Measurements from ENCODE around the gene OR6T1. TPM values are rescaled to one million over a fixed set of nuclear protein-coding genes. Genes with fewer than 3 reads are reported as not detected.

Gene OR6T1, protein sequence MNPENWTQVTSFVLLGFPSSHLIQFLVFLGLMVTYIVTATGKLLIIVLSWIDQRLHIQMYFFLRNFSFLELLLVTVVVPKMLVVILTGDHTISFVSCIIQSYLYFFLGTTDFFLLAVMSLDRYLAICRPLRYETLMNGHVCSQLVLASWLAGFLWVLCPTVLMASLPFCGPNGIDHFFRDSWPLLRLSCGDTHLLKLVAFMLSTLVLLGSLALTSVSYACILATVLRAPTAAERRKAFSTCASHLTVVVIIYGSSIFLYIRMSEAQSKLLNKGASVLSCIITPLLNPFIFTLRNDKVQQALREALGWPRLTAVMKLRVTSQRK
- not detected for polyA plus RNA-seq (ENCODE audit: insufficient read length in 12 of 12)
- long read RNA-seq, donor 1, result 0 reads
- long read RNA-seq, donor 2, result 0 reads
- long read RNA-seq, donor 3, result 0 reads
- long read RNA-seq, donor 4, result 0 reads
- long read RNA-seq, donor 5, result 0 reads
- long read RNA-seq, donor 6, result 0 reads
- long read RNA-seq, donor 7, result 0 reads
- long read RNA-seq, donor 8, result 0 reads
- long read RNA-seq, donor 9, result 0 reads
- long read RNA-seq, donor 10, result 0 reads
- long read RNA-seq, donor 11, result 0 reads

DNA sequence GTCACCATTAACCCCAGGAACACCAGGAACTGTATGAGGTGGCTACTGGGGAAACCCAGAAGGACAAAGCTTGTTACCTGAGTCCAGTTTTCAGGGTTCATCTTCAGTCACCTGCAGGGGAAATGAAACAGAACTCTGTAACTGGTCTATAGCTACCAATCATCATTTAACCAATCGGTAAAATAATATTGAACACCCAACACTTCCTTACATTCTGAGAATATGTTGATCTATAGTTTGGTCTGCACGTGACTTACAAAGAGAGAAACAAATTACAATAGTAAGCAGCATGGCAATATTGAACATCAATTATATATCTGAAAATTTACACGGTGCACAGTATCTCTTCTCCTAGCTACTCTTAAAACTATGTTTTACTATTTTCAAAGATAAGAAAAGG is at the start of gene OR6T1:
Gene OR6T1 (minus strand): TSS at position 101 of the 400 bp plus-strand sequence. CDS start 0 bp downstream, at position 101.
- no peak for DNase-seq

DNA sequence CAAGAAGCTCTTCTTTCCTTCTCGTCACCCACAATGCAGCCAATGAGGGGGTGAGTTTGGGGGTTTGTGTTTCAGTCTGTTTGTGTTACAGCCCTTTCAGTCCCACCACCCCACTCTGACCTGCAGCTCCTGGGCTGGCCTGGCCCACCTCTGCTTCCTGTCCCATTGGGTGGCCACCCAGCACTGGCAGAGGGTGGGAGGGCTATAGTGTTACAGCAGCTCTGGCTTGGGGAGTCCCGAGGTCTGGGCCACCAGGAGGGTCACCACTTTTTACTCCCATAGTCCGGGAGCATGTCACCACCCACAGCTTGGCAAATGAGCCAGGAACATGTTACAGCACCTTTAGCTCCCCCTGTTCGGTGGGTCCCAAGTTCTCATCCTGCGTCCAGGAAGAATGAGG is 35.7 kb upstream of the OR6T1 start:
- no peak for DNase-seq

DNA sequence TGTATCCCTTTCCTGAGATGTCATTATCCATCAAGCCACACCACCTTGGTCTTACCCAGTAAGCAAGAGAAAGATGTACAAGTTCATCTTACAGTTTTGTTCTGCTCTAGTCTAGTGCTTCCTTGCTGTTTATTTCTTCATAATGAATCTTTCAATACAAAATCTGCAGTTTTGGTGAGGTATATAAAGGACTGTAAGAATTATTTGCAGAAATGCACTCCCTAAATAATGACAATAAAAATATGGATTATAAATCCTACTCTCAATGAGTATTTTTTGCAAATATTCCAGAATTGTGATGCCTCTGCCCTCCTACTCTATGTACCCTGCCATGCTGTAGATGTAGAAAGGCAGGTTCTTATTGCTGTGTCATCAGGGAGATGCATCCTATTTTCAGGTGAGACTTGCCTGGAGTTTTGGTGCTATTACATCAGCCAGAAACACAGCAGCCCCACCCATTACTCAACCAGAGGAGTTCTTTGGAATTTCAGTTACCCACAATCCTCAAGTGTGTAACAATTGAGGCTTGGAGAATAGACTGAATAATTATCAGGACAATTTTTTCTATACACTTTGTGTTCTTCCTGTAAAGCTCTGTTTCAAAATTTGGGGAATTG is 34.2 kb upstream of the OR6T1 start, which contains the start of gene OR10S1:
Gene OR10S1 (minus strand): TSS at position 51 of the 617 bp plus-strand sequence. CDS start 117 bp downstream, outside the sequence.
- no peak for DNase-seq

DNA sequence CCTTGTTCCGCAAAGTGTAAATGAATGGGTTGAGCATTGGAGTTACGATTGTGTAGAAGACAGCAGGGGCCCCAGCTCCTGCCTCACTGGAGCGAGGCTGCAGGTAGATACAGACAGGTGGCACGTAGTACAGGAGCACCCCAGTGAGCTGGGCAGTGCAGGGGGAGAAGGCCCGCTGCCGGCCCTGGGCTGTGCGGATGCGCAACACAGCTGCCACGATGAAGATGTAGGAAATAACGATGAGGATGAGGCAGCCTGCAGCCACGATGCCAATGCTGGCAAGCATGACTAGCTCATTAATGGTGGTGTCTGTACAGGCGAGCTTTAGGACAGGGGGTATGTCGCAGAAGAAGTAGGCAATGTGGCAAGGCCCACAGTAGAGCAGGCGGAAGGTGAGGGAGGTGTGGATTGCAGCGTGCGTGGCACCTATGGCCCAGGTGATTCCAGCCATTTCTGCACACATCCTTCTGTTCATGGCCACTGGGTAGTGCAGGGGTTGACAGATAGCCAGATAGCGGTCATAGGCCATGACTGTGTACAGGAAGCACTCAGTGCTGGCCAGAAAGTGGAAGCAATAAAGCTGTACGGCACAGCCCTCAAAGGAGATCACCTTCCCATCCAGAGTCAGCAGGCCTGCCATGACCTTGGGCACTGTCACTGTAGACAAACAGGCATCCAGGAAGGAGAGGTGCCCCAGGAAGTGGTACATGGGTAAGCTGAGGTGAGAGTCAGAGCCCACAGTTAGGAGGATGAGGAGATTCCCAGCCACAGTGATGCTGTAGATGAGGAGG is 33.3 kb upstream of the OR6T1 start:
- DNase-seq, result no peak

DNA sequence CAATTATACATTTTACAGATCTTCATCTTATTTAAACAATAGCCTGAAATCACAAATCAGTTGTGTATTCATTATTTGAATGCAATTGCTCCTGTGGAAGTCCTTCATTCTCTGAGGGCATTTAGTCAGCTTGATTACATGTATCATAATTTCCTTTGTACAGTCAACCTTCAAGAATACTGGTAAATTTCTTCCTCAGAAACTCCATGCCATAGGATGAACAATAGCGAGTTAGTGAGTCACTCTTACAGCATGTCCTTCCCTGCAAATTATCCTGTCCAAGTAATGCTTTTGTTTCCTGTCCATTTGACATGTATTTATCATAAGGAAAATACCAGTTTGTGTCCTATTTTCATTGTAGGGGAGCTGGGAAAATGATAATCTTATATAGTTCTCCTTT is 30.2 kb upstream of the OR6T1 start:
- no peak for DNase-seq

DNA sequence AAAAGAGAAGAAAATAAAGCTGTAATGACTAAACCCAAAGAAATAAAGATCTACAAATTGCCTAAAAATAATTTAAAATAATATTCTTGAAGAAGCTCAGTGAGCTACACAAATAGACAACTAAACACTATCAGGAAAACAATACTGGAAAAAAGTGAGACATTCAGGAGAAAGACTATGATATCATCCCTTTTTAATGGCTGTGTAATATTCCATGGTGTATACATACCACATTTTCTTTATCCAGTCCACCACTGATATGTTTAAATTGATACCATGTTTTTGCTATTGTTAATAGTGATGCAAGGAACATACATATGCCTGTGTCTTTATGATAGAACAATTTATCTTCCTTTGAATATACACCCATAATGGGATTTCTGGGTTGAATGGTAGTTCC is 13.1 kb upstream of the OR6T1 start:
- DNase-seq, result no peak

DNA sequence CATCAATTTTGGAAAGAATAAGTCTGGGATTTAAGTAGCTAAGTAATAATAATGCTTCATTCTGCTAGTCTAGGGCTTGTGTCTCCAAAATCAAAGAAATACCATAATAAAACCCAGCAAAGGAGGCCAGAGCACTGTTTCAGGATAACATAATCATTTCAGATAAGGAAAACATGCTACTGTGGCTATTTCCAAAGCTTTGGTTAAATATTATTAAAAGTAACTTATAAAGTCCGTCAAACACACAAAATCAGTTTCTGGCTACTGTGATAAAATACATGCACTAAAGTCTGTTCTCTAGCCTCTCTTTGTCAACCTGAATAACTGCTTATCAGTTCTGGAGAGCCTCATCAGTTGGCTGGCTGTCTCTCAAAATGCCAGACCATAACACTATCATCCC is 1.5 kb upstream of the OR6T1 start:
- DNase-seq, result no peak

DNA sequence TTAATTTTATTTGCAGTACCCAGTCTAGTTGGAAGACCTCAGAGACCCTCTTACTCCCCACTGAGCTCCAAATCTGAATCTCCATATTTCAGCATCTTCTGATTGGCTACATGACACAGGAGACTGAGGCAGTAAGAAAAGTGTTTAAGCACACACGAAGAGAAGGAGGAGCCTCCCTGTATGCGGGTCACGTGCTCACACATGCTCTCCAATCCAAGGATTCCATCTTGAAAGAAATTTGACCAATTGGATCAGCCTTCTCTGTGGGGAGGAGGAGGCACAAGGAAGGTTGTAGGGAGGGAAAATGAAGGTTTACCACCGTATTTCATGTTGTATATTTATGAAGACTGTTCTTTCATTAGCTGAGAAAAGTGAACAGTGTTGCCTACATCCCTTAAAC is 1.2 kb downstream of the OR6T1 start:
- no peak for DNase-seq

DNA sequence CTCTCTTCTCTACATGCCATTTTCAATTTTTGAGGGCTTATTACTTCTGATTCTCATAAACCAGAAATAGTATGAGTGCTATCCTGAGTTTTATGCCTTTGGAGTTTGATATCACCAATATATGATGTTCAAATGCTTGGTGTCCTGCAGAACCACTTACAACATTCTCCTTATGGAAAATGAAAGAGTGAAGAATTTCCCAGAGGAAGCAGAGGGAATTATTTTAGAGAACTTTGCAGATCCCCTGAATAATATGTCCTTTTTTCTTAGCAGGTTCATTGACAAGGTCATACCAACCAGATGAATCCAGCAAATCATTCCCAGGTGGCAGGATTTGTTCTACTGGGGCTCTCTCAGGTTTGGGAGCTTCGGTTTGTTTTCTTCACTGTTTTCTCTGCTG is 4.3 kb downstream of the OR6T1 start, which contains the start of gene OR4D5:
Gene OR4D5 (plus strand): TSS at position 301 of the 400 bp plus-strand sequence. CDS start 0 bp downstream, at position 301.
- no peak for DNase-seq

DNA sequence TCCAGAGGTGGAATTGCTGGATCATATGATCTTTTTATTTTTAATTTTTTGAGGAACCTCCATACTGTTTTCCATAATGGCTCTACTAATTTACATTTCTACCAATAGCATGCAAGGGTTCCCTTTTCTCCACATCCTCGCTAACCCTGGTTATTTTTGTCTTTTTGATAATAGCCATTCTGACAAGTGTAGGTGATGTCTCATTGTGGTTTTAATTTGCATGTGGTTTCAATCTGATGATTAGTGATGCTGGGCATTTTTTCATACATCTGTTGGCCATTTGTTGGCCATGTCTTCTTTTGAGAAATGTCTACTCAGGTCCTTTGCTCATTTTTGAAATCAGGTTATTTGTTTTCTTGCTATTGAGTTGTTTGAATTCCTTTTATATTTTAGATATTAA is 19.6 kb downstream of the OR6T1 start:
- no peak for DNase-seq

DNA sequence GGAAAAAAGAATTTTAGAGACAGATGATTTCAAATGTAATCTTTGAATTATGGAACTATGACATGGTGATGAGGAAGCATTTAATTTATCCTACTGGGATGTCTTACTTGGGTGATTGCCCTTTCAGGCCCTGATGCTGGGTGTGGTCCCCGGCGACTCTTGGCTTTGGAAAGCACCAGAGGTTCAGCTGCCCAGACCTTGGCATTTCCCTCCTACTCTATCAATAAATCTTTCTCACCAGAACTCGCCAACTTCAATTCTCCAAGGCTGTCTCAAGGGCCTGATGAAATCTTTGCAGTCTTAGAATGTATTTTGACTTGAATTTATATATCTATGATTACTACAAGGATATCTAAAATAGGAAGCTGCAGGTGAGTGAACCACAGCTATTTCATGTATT is 22.7 kb downstream of the OR6T1 start:
- no peak for DNase-seq

DNA sequence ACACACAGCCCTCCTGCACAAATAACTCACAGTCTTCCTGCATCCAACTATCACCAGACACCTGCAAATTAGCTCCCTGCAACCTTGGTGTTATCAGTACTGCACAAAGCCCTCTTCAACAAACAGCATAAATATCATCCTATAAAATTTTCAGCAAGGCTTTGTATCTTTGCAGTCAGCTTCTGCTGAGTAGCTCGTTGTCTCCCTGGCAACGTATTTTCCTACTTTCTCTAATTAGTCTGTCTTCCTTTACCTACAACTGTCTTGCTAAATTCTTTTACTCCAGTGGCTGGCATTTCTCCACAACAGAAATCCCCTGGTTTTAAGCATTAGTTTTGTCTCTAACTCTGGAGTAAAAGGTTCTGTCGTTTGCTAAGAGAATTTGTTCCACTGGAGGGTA is 37.8 kb downstream of the OR6T1 start:
- no peak for DNase-seq

DNA sequence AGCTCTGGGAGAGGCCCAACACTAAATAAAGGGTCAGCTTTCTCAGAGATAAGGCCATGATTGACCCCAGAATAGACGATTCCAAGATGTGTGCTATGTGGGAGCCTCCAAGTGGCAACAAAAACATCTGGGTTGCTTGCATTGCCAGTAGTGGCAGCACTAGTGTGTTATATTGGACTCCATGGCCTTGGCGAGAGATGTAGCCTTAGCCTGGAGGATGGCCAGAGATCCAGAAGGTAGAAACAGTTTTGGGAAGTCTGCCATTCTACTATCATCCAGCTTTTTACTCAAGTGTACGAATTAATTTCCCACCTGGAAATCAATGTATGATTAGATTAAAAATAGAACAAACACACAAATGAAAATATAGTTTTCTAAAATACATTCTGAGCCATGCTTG is 38.7 kb downstream of the OR6T1 start:
- DNase-seq, result no peak

DNA sequence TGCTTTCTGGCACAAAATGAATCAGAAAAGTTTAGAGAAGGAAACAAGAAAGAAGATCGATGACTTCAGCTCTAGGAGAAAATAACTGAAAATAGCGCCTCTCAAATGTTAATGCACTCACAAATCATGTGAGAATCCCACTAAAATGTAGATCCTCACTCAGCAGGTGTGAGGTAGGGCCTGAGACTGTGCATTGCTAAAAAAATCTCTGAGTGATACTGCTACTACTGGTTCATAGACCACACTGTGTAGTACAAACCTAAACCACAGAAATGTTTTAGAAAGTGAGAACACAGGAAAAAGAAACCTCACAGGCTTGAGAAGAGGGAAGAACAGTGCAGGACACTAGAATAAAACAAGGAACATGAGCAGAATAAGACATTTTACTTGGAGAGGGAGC is 39.7 kb downstream of the OR6T1 start:
- no peak for DNase-seq

DNA sequence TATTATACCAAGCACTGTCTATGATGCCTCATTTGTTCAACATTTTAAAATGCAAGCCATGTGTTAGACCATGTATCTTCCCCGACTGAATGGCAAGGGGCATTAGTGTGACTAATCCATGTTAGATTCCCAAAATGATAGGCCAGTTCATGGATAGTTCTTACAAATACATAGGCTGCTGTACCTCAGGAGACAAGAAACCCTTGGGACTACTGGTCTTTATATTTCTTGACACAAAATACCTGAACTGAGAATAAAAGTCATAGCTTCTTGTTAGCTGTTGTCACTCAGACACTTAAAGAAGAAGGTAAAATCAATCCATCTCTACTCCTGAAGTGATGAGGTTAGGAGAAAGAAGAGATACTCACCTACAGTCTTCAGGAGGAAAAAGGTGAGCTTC is 41.8 kb downstream of the OR6T1 start, which contains the start of gene OR8D4:
Gene OR8D4 (plus strand): TSS at position 301 of the 400 bp plus-strand sequence. CDS start 4,265 bp downstream, outside the sequence.
- DNase-seq, result no peak

DNA sequence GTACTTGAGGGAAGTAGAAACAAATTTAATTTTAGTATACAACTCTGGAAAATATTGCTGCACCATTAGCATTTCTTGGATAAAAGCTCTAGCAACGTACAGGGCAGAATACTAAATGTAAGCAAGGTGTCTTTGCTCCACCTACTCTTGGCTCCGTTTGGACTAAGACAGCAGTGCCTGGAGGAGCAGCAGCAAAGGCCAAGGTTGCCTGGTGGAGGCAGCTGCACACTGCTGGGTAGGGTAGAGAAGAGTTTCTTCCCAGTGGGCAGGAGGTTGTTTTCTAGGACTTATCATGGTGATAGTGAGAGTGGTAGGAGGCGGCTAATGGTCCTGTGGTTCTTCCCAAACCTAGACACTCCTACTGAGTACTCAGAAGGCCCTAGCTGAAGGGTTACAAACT is 43.8 kb downstream of the OR6T1 start:
- no peak for DNase-seq

Other genes starting within 250 kb of the OR6T1 start
- 10 to 100 TPM in 11 of 12 donors, not detected in 1; 14.5 to 28.5 (median 19.3) TPM for gene ZNF202, start 202.2 kb downstream of the OR6T1 start, polyA plus RNA-seq (ENCODE audit: insufficient read length in 12 of 12)
- not detected for gene OR6X1, start 189.3 kb downstream of the OR6T1 start, polyA plus RNA-seq (ENCODE audit: insufficient read length in 12 of 12)
- not detected for gene OR6M1, start 137.5 kb downstream of the OR6T1 start, polyA plus RNA-seq (ENCODE audit: insufficient read length in 12 of 12)
- not detected for gene TMEM225, start 58.2 kb downstream of the OR6T1 start, polyA plus RNA-seq (ENCODE audit: insufficient read length in 12 of 12)
- gene OR8D4, start 41.7 kb downstream of the OR6T1 start, polyA plus RNA-seq (ENCODE audit: insufficient read length in 12 of 12), result under 1 TPM in 6 of 12 donors, not detected in 6; 0.05 to 0.12 (median 0.09) TPM
- not detected for gene OR4D5, start 4.2 kb downstream of the OR6T1 start, polyA plus RNA-seq (ENCODE audit: insufficient read length in 12 of 12)
- not detected for gene OR10S1, start 33.9 kb upstream of the OR6T1 start, polyA plus RNA-seq (ENCODE audit: insufficient read length in 12 of 12)
- not detected for gene OR10G6, start 51.3 kb upstream of the OR6T1 start, polyA plus RNA-seq (ENCODE audit: insufficient read length in 12 of 12)
- not detected for gene OR10G4, start 69.2 kb upstream of the OR6T1 start, polyA plus RNA-seq (ENCODE audit: insufficient read length in 12 of 12)
- not detected for gene OR10G9, start 79.2 kb upstream of the OR6T1 start, polyA plus RNA-seq (ENCODE audit: insufficient read length in 12 of 12)
- gene OR10G8, start 83.0 kb upstream of the OR6T1 start, polyA plus RNA-seq (ENCODE audit: insufficient read length in 12 of 12), result not detected
- gene OR10G7, start 97.5 kb upstream of the OR6T1 start, polyA plus RNA-seq (ENCODE audit: insufficient read length in 12 of 12), result under 1 TPM in 1 of 12 donors, not detected in 11; 0.20 TPM
- gene VWA5A, start 171.6 kb upstream of the OR6T1 start, polyA plus RNA-seq (ENCODE audit: insufficient read length in 12 of 12), result 100 to 1,000 TPM in 8 of 12 donors, 10 to 100 TPM in 3, not detected in 1; 52.6 to 171 (median 113) TPM
- gene OR10D3, start 239.5 kb upstream of the OR6T1 start, polyA plus RNA-seq (ENCODE audit: insufficient read length in 12 of 12), result under 1 TPM in 1 of 12 donors, not detected in 11; 0.03 TPM

All from muscle of arm (tissue), 14 donors.